C4-2B (cell line): ENCODE data around the gene OR4L1.
"Not testable (repeated sequence)": the region's sequence is repeated elsewhere in the genome, so short reads cannot be mapped to it uniquely, and the experiment has no call there.

ENCODE experiments used
- H3K27ac ChIP-seq: fragments of 450-650 bp; 2 replicates; pipeline ENCODE4 v1.5.1; 2017
- ZFX ChIP-seq: fragments of 450-650 bp; IDR thresholded peaks from 2 replicates; pipeline ENCODE4 v1.6.1; 2017
- TF ChIP-seq, protein P1 (sequence below): fragments of 450-650 bp; conservative IDR thresholded peaks from 2 replicates; pipeline ENCODE4 v1.5.1; 2017; ENCODE audit warnings: mild to moderate bottlenecking

The OR4L1 gene

GRCh38 chr14:20092050-20092449 is 32.2 kb downstream of the OR4L1 start:
- H3K27ac ChIP-seq = no peak overlapping the region
- TF ChIP-seq ZFX = no peak
- TF ChIP-seq, protein P1, sequence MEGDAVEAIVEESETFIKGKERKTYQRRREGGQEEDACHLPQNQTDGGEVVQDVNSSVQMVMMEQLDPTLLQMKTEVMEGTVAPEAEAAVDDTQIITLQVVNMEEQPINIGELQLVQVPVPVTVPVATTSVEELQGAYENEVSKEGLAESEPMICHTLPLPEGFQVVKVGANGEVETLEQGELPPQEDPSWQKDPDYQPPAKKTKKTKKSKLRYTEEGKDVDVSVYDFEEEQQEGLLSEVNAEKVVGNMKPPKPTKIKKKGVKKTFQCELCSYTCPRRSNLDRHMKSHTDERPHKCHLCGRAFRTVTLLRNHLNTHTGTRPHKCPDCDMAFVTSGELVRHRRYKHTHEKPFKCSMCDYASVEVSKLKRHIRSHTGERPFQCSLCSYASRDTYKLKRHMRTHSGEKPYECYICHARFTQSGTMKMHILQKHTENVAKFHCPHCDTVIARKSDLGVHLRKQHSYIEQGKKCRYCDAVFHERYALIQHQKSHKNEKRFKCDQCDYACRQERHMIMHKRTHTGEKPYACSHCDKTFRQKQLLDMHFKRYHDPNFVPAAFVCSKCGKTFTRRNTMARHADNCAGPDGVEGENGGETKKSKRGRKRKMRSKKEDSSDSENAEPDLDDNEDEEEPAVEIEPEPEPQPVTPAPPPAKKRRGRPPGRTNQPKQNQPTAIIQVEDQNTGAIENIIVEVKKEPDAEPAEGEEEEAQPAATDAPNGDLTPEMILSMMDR = no peak

- TF ChIP-seq ZFX = no peak
- TF ChIP-seq, protein P1 = no peak
- H3K27ac ChIP-seq = no peak overlapping the region
Observed at GRCh38 chr14:20093442-20093841, 33.6 kb downstream of the OR4L1 start.

GRCh38 chr14:20098926-20099770 is 39.3 kb downstream of the OR4L1 start:
- H3K27ac ChIP-seq = not testable (repeated sequence)

- no peak within 1 kb of the TSS for H3K27ac ChIP-seq
- TF ChIP-seq, protein P1 = no peak
- no peak for TF ChIP-seq ZFX
Observed at GRCh38 chr14:20110438-20110837, 50.6 kb downstream of the OR4L1 start, which contains the start of gene OR4K17. Gene OR4K17 (plus strand): TSS chr14:20110739. CDS start chr14:20117500, 6,761 bp downstream.
